Testis (tissue), 3 donors: ENCODE measurements around the gene GSAP. TPM values are rescaled to one million over a fixed set of nuclear protein-coding genes. Genes with fewer than 3 reads are reported as not detected.

ENCODE experiments used
- DNase-seq: peaks from one replicate; pipeline ENCODE4 v3.0.0-alpha.2; 2019
- H3K27ac ChIP-seq, 2 donors: fragments of 200-600 bp; sonication (generic); one replicate each; pipeline ENCODE4 v1.5.1; 2019
- H3K27me3 ChIP-seq: fragments of 200-600 bp; sonication (generic); one replicate; pipeline ENCODE4 v1.5.1; 2019
- H3K36me3 ChIP-seq: fragments of 200-600 bp; sonication (generic); one replicate; pipeline ENCODE4 v1.5.1; 2017; ENCODE audit warnings: low read depth; ENCODE audit errors: missing control alignments
- H3K4me1 ChIP-seq: fragments of 200-600 bp; sonication (generic); one replicate; pipeline ENCODE4 v1.5.1; 2019
- H3K4me3 ChIP-seq, 2 donors: fragments of 200-600 bp; sonication (generic); one replicate each; pipeline ENCODE4 v1.5.1; 2017 to 2019
- H3K9me3 ChIP-seq: fragments of 200-600 bp; sonication (generic); one replicate; pipeline ENCODE4 v1.5.1; 2017
- POLR2A ChIP-seq: fragments of 450-650 bp; IDR thresholded peaks from one replicate; pipeline ENCODE4 v1.6.1; 2017; ENCODE audit warnings: antibody characterized with exemption, mild to moderate bottlenecking, moderate library complexity
- WGBS, 2 donors: methylation state at CpG; one replicate each; pipeline ENCODE4 v1.1.5; 2018; 5-methylcytosine and 5-hydroxymethylcytosine counted together
- intact Hi-C: fragments of 100-400 bp; cut with DNase I; formaldehyde crosslinking; loops from one replicate; pipeline ENCODE4 v1.15.1; 2023; ENCODE audit warnings: low total_unique reads
- polyA plus RNA-seq: library from polyadenylated mRNA; stranded (reverse); fragments of 350-450 nt; fragmentation: Illumina TruSeq; extraction: RNeasy Lipid Tissue Mini Kit (QIAGEN cat#74804); gene quantifications from one replicate; pipeline ENCODE4 v1.2.3, GENCODE V29; 2014; ENCODE audit warnings: low read depth, low replicate concordance; ENCODE audit not compliant: insufficient read depth
- total RNA-seq, 2 donors: library from RNA; depleted of rRNA; stranded (reverse); fragments of >200 nt; gene quantifications; one replicate each; pipeline ENCODE4 v1.2.3, GENCODE V29; 2016
- TF ChIP-seq, protein P1 (sequence below), 3 experiments: fragments of 450-650 bp in 2 of 3; fragments of 200-600 bp in 1 of 3; sonication (generic) in 1 of 3; IDR thresholded peaks; one replicate each; pipeline ENCODE4 v1.5.1; 2016 to 2019; ENCODE audit warnings: antibody characterized with exemption in 3 of 3, mild to moderate bottlenecking in 2 of 3, moderate library complexity in 1 of 3

The GSAP gene
- total and polyA plus RNA-seq, 3 donors from 2014 or later = 6.0 to 16.2 (median 14.6) TPM

DNA sequence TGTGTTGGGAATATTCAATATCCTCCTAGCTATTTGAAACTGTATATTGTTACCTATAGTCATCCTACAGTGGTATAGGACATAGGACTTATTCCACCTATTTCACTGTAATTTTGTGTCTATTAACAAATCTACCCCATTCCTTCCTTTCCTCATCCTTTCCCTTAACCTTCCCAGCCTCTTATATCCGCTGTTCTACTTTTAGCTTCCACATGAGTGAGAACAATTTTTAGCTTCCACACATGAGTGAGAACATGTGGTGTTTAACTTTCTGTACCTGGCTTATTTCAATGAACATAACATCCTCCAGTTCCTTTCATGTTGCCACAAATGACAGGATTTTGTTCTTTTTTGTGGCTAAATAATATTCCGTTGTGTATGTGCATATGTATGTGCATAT lies 120.6 kb downstream of the GSAP start:
- intact Hi-C loops = no loop called here
- H3K27me3 ChIP-seq = no peaks in the 10 kb centered on the region
- H3K4me3 ChIP-seq = no peak overlapping the region
- no peaks in the 10 kb centered on the region for H3K36me3 ChIP-seq
- H3K4me1 ChIP-seq = no peaks in the 10 kb centered on the region
- H3K27ac ChIP-seq = no peak overlapping the region
- H3K9me3 ChIP-seq = no peaks in the 10 kb centered on the region
- 97 to 99% methylated on average over 2 of the region's 2 CpGs for WGBS, 2 donors
- no peak for TF ChIP-seq POLR2A
- TF ChIP-seq, protein P1, sequence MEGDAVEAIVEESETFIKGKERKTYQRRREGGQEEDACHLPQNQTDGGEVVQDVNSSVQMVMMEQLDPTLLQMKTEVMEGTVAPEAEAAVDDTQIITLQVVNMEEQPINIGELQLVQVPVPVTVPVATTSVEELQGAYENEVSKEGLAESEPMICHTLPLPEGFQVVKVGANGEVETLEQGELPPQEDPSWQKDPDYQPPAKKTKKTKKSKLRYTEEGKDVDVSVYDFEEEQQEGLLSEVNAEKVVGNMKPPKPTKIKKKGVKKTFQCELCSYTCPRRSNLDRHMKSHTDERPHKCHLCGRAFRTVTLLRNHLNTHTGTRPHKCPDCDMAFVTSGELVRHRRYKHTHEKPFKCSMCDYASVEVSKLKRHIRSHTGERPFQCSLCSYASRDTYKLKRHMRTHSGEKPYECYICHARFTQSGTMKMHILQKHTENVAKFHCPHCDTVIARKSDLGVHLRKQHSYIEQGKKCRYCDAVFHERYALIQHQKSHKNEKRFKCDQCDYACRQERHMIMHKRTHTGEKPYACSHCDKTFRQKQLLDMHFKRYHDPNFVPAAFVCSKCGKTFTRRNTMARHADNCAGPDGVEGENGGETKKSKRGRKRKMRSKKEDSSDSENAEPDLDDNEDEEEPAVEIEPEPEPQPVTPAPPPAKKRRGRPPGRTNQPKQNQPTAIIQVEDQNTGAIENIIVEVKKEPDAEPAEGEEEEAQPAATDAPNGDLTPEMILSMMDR (IDR thresholded peaks at IDR 0.05) = no peak
- no peak for DNase-seq

DNA sequence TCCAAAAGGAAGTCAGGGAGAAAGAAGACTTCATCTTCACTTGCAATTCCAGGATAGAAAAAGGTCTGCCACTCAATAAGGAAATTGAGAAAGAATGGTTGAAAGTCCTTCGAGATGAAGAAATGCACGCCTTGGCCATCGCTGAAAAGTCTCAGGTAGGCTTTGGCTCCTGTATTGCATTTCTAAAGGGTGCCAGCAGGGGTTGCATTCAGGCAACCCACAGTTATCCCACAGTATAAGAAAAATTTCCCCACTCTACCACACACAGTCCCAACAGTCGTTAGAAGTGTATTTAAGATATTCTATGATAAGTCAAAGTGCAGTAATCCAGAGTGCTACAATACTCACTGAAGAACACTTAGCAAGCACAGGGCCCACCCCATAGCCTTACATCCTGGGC lies 123.1 kb downstream of the GSAP start:
- no peaks in the 10 kb centered on the region for H3K9me3 ChIP-seq
- H3K4me1 ChIP-seq = no peaks in the 10 kb centered on the region
- DNase-seq = no peak
- no peak overlapping the region for H3K4me3 ChIP-seq
- WGBS, 2 donors = 85 to 87% methylated on average over 4 of the region's 4 CpGs
- no peaks in the 10 kb centered on the region for H3K27me3 ChIP-seq
- intact Hi-C loops = no loop called here
- no peaks in the 10 kb centered on the region for H3K36me3 ChIP-seq
- TF ChIP-seq, protein P1 (IDR thresholded peaks at IDR 0.05) = no peak
- no peak for TF ChIP-seq POLR2A
- no peak overlapping the region for H3K27ac ChIP-seq

DNA sequence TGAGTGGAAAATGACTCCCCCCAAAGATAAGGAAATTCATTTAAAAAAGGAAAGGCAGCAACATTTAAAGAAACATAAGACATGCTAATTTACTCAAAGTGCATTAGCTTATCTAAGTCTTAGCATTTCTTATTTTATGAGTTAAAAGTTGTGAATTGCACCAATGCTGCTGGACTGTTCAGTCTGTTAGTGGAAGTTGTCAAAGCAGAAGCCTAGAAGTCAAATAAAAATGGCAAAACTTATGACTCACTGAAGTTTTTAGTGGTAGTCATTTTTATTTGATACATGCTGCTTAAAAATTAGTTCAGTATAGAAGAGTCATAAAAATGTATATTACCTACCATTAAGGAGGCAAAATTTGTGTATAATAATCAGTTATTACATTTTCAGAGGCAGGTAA lies 125.7 kb downstream of the GSAP start:
- H3K36me3 ChIP-seq = no peaks in the 10 kb centered on the region

DNA sequence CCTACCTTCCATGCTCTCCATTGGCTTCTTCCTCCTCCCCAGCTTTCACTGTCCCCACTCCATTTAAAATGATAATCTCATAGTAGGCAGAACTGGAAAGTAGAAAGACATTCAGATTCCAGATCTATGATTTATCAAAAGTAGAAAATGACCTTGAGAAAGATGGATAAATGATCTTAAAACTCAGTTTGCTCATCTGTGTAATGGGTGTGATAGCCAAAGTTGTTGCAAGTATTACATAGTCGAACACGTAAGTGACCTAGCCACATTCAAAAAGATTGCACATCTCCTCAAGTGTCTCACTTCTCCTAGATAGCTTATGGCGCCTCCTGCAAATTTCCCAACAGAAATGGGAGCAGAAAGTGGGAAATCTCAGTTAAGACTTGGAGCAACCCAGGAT lies 126.8 kb downstream of the GSAP start:
- intact Hi-C loops = no loop called here
- TF ChIP-seq, protein P1 (IDR thresholded peaks at IDR 0.05) = no peak
- no peak for TF ChIP-seq POLR2A
- WGBS, 2 donors = 93 to 96% methylated on average over 3 of the region's 3 CpGs
- no peak for DNase-seq
- Histone ChIP-seq H3K9me3 (no peaks in the 10 kb centered on the region), H3K27ac (no peak overlapping the region), H3K27me3 (no peaks in the 10 kb centered on the region), H3K36me3 (no peaks in the 10 kb centered on the region), H3K4me1 (no peaks in the 10 kb centered on the region), H3K4me3 (no peak overlapping the region)

More for the DNA sequence above, 125.7 kb downstream of the GSAP start:
- Histone ChIP-seq H3K27me3 (no peaks in the 10 kb centered on the region), H3K9me3 (no peaks in the 10 kb centered on the region), H3K4me3 (no peak overlapping the region), H3K27ac (no peak overlapping the region), H3K4me1 (no peaks in the 10 kb centered on the region)
- TF ChIP-seq, protein P1 (IDR thresholded peaks at IDR 0.05) = no peak
- no peak for TF ChIP-seq POLR2A
- no peak for DNase-seq
- intact Hi-C loops = no loop called here

DNA sequence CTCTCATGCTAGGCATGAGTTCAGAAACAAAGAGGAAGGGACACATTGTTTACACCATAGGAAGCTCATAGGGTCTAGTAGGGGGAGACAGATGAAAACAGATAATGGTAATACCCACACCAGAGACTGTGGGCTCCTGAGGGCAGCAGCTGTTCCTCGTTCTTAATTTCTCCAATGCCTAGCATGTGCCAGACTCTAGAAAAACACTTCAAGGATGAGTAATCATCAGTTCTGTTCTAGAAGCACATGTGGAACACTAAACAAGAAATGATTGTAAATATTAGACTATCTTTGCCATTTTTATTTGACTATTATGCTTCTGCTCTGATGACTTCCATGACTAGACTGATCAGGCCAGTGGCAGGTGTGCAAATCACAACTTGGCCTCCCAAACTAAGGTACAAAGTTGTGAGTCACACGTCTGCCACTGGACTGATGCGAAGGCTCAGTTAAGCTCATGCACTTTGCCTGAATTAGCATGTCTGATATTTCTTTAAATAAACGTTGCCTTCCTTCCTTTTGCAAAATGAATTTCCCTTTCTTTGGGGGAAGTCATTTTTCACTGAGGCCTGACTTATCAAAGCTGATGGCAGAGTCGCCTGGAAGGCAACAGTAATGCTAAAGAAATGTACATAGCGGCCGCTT lies 127.4 kb downstream of the GSAP start:
- no peak for DNase-seq
- no peaks in the 10 kb centered on the region for H3K27me3 ChIP-seq
- H3K4me1 ChIP-seq = no peaks in the 10 kb centered on the region
- no peaks in the 10 kb centered on the region for H3K36me3 ChIP-seq
- intact Hi-C loops = no loop called here
- no peak overlapping the region for H3K27ac ChIP-seq
- H3K9me3 ChIP-seq = no peaks in the 10 kb centered on the region
- no peak overlapping the region for H3K4me3 ChIP-seq
- WGBS, 2 donors = 68 to 81% methylated on average over 7 of the region's 7 CpGs
- no peak for TF ChIP-seq POLR2A
- TF ChIP-seq, protein P1 (IDR thresholded peaks at IDR 0.05) = no peak
